D721Med (cell line): Measurements from ENCODE around the gene CALN1.
"Not testable (repeated sequence)": the region's sequence is repeated elsewhere in the genome, so short reads cannot be mapped to it uniquely, and the experiment has no call there.

Source experiments
- DNase-seq: peaks from one replicate; pipeline ENCODE4 v3.0.0; 2011; ENCODE audit warnings: low spot score; ENCODE audit not compliant: insufficient read length
- FAIRE-seq: peaks from 2 replicates; lab custom pipeline; 2011; peaks lifted over from hg19 to GRCh38; lab: Jason Lieb, UNC
- TF ChIP-seq, protein P1 (sequence below): IDR thresholded peaks from 2 replicates; pipeline ENCODE4 v1.5.1; 2012; ENCODE audit warnings: mild to moderate bottlenecking, control low read depth; ENCODE audit not compliant: insufficient read depth; ENCODE audit errors: missing control alignments

The CALN1 gene

DNA sequence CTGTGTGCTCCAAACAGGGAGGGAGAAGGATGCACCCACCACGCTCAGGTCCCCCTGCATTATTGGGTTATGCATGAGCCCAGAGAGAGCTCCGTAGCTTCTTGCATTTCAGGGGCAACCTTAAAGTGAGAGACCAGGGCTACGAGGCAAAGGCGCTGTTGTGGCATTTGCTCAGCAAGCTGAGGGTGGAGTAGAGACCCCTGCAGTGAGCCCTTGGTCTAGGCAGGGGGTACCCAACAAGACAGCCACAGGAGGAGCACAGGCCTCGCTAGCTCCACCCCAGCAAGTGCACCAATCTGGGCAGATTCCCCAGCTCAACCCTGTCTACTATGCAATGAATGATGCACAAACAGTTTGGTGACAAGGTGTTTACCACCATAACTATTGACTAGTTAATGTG, 198.4 kb downstream of the CALN1 start:
- no peak for DNase-seq
- TF ChIP-seq, protein P1, sequence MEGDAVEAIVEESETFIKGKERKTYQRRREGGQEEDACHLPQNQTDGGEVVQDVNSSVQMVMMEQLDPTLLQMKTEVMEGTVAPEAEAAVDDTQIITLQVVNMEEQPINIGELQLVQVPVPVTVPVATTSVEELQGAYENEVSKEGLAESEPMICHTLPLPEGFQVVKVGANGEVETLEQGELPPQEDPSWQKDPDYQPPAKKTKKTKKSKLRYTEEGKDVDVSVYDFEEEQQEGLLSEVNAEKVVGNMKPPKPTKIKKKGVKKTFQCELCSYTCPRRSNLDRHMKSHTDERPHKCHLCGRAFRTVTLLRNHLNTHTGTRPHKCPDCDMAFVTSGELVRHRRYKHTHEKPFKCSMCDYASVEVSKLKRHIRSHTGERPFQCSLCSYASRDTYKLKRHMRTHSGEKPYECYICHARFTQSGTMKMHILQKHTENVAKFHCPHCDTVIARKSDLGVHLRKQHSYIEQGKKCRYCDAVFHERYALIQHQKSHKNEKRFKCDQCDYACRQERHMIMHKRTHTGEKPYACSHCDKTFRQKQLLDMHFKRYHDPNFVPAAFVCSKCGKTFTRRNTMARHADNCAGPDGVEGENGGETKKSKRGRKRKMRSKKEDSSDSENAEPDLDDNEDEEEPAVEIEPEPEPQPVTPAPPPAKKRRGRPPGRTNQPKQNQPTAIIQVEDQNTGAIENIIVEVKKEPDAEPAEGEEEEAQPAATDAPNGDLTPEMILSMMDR: no peak
- no peak for FAIRE-seq

DNA sequence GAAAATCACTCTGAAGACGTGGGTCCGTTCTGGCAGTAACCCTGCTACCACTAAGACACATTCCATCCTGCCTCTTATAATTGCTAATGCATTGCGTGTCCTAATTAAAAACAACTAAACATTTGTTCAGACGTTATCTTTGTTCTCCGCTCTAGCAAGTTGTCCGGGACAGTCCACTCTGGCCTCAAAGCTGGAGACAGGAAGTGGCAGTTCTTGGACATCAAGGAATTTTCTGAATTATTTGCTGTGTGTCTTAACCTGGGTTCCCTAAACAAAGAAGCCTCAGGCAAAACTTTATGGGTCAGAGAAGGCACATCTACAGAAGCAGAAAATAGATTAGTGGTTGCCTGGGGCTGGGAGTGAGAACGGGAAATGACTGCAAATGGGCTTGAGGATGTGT, 199.1 kb downstream of the CALN1 start:
- DNase-seq: no peak
- no peak for FAIRE-seq

DNA sequence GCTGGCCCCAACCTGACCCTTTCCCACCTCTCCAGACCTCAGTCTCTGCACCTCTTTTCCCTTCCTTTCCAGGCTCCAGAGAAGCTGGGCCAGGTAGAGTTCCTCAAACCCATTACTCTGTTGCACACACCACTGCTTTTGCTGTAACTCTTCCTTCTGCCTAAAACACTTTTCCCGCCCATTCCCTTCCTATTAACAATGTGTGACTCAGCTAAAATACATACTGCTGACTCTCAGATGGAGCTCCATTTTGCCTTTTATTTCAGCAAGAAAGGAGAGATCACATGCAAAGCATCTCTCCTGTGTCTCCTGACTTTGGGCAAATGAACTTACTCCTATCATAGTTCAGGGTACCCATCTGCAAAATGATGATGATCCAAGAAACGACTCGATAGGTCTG, 201.0 kb downstream of the CALN1 start:
- TF ChIP-seq, protein P1: no peak
- FAIRE-seq (no peak), DNase-seq (no peak)

More for the DNA sequence above, 199.1 kb downstream of the CALN1 start:
- TF ChIP-seq, protein P1: no peak

DNA sequence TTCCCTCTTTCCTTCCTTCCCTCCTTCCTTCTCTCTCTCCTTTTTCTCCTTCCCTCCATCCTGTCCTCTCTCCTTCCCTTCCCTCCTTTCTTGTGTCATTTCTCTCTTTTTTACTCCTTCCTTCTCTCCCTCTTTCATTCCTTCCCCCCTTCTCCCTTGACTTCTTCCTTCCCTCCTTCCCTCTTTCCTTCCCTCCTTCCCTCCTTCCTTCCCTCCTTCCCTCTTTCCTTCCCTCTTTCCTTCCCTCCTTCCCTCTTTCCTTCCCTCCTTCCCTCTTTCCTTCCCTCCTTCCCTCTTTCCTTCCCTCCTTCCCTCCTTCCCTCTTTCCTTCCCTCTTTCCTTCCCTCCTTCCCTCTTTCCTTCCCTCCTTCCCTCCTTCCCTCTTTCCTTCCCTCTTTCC, 203.1 kb downstream of the CALN1 start:
- not testable (repeated sequence) for FAIRE-seq, DNase-seq

DNA sequence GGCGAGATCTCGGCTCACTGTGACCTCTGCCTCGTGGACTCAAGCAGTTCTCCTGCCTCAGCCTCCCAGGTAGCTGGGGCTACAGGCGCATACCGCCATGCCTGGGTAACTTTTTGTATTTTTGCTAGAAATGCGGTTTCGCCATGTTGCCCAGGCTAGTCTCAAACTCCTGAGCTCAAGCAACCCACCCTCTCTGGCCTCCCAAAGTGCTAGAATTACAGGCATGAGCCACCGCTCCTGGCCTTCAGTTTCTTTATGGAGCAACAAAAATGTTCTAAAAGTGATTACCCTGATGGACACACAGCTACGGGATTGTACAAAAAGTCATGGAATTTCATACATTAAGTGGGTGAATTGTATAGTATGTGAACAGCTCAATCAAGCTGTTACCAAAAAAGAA, 216.0 kb downstream of the CALN1 start:
- no peak for FAIRE-seq
- TF ChIP-seq, protein P1: no peak
- no peak for DNase-seq

DNA sequence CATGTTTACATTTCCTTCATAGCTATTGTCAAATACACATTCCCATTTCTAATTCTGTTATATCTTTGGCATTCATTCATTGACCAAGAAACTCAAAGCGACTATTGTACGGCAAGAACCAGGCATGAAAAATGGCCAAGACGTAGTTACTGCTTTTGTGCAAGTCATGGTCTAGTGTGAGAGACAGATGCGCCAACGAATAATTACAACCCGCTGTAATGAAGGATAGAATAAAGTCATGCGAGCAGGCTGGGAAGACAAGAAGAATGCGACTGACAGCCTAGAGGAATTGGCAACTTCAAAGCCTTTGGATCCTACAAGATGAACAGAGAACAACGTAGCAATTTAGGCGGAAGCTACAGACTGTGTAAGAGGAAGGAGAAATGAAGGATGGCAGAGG, 221.2 kb downstream of the CALN1 start:
- FAIRE-seq: no peak
- TF ChIP-seq, protein P1: no peak

DNA sequence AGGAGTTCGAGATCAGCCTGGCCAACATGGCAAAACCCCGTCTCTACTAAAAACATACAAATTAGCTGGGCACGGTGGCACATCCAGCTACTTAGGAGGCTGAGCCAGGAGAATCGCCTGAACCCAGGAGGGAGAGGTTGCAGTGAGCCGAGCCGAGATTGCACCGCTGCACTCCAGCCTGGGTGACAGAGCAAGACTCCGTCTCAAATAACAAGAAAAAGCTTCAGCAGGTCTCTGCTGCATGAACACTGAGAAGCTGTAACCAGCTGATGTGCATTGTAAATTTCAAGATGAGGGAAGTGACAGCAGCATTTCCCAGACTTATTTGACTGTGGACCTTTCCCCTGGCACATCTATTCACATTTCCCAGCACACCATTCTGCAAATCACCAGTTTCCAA, 222.0 kb downstream of the CALN1 start:
- FAIRE-seq: no peak
- DNase-seq: no peak
- TF ChIP-seq, protein P1: no peak

More for the DNA sequence above, 221.2 kb downstream of the CALN1 start:
- DNase-seq: no peak

DNA sequence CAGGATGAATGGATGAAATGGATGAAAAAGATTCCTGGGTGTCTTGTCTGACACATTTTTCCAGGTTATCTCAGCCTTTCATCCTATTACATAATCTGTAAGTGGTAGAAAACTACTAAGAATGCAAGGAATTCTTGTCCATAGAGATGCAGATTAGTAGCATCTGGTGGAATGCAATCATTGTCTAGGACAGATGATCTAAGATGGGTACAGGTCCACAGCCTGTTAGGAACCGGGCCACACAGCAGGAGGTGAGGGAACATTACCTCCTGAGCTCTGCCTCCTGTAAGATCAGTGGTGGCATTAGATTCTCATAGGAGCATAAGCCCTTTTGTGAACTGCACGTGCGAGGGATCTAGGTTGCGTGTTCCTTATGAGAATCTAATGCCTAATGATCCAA, 225.0 kb downstream of the CALN1 start:
- TF ChIP-seq, protein P1: no peak
- DNase-seq: no peak

More for the DNA sequence above, 225.0 kb downstream of the CALN1 start:
- FAIRE-seq: no peak
